Small intestine (tissue), 7 donors: ENCODE measurements around the gene TAS1R2. TPM values are rescaled to one million over a fixed set of nuclear protein-coding genes. Genes with fewer than 3 reads are reported as not detected.
"Not testable (repeated sequence)": the region's sequence is repeated elsewhere in the genome, so short reads cannot be mapped to it uniquely, and the experiment has no call there.

Experiments
- DNase-seq, 2 donors: peaks; one replicate each; pipeline versions ENCODE4 v3.0.0 to v3.0.0-alpha.2; 2013
- FAIRE-seq: peaks from 2 replicates; lab custom pipeline; 2012; peaks lifted over from hg19 to GRCh38; lab: Jason Lieb, UNC
- H3K27ac ChIP-seq, 3 donors: one replicate each; pipeline ENCODE4 v1.5.1; 2013; ENCODE audit warnings: low read length in 2 of 3, mild to moderate bottlenecking in 2 of 3, control low read depth in 1 of 3, inconsistent platforms in 1 of 3, low read depth in 1 of 3, moderate library complexity in 1 of 3
- H3K27me3 ChIP-seq, 3 donors: one replicate each; pipeline ENCODE4 v1.6.1; 2013; ENCODE audit warnings: low read length in 3 of 3, inconsistent platforms in 1 of 3; ENCODE audit not compliant: control insufficient read depth in 3 of 3, insufficient read depth in 3 of 3
- H3K36me3 ChIP-seq, 3 donors: one replicate each; pipeline ENCODE4 v1.6.1; 2013; ENCODE audit warnings: low read length in 3 of 3, inconsistent platforms in 1 of 3, low read depth in 1 of 3, mild to moderate bottlenecking in 1 of 3, moderate library complexity in 1 of 3; ENCODE audit not compliant: control insufficient read depth in 3 of 3, insufficient read depth in 2 of 3
- H3K4me1 ChIP-seq, 3 donors: one replicate each; pipeline ENCODE4 v1.6.1; 2013; ENCODE audit warnings: low read length in 2 of 3, inconsistent platforms in 1 of 3, low read depth in 1 of 3, mild to moderate bottlenecking in 1 of 3, moderate library complexity in 1 of 3; ENCODE audit not compliant: control insufficient read depth in 3 of 3, insufficient read depth in 2 of 3
- H3K4me3 ChIP-seq, 3 donors: one replicate each; pipeline ENCODE4 v1.5.1; 2013; ENCODE audit warnings: low read length in 3 of 3, control low read depth in 1 of 3, inconsistent platforms in 1 of 3, low read depth in 1 of 3, mild to moderate bottlenecking in 1 of 3, moderate library complexity in 1 of 3
- H3K9me3 ChIP-seq, 2 donors: one replicate each; pipeline ENCODE4 v1.6.1; 2013; ENCODE audit warnings: low read depth in 1 of 2, low read length in 1 of 2; ENCODE audit not compliant: control insufficient read depth in 2 of 2, insufficient read depth in 1 of 2
- WGBS, 3 donors: extraction: QIAGEN DNeasy Blood & Tissue Kit; methylation state at CpG; one replicate each; pipeline ENCODE4 v1.1.7; 2013; 5-methylcytosine and 5-hydroxymethylcytosine counted together
- polyA plus RNA-seq, 4 donors: library from polyadenylated mRNA; stranded (reverse) in 3 of 4; unstranded in 1 of 4; fragments of 200-250 nt in 3 of 4; fragments of 120-200 nt in 1 of 4; gene quantifications; one replicate each; pipeline versions ENCODE4 v1.2.1 to v1.2.3, GENCODE V29; 2013
- donor health status: healthy with polysubstance abuse.
- donor health status: control.
- donor health status: control.
- donor health status: Bipolar disorder and iron deficiency.
- donor health status: healthy.

TAS1R2 gene
- polyA plus RNA-seq, 4 donors, result not detected

DNA sequence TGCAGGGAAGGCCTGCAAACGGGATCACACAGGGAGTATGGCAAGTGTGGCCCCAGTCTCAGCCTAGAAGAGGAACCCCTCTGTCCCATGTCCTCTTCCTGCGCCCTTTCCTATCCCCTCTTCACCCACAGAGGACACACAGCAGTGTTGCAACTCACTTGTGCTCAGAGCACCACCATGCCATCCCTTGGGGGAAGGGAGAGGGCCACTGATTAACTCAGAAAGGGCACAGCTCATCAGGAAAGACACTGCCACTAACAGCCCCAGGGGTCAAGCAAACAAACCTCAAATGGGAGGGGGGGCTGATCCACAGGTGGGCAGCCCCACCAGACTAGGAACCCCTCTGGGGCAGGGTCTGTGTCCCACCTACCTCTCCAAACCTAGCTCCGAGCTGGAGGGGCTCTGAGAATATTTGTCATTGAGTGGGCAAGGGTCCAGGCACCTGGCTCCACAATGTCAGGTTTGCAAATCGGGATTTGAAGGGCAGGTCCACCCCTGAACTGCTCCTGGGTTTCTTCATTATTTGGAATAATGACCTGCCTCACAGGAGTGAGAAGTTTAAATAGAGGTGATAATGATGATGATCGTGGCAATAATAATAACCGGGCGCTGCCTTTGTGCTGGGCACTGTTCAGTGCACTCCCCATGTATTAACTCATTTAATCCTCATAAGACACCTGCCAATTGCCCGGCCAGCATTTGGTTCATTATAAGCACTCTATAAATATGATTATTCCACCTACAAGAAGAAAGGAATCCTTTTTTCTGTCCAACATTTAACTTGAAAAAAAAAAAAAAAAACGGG, 41.9 kb upstream of the TAS1R2 start:
- peaks cover 0 to 45% (median 0%) of the 10 kb centered on the region in 3 donors for H3K27me3 ChIP-seq
- H3K27ac ChIP-seq, result no peak overlapping the region
- peaks cover 0 to 10% (median 0%) of the 10 kb centered on the region in 3 donors for H3K4me1 ChIP-seq
- WGBS, 3 donors, result 34 to 52% (median 46%) methylated on average over 9 of the region's 9 CpGs
- no peaks in the 10 kb centered on the region for H3K9me3 ChIP-seq
- H3K36me3 ChIP-seq, result peaks cover 0 to 2% (median 0%) of the 10 kb centered on the region in 3 donors
- no peak for FAIRE-seq
- peak overlapping the region in 1 of 3 donors; percentile 53 for H3K4me3 ChIP-seq
- no peak for DNase-seq

DNA sequence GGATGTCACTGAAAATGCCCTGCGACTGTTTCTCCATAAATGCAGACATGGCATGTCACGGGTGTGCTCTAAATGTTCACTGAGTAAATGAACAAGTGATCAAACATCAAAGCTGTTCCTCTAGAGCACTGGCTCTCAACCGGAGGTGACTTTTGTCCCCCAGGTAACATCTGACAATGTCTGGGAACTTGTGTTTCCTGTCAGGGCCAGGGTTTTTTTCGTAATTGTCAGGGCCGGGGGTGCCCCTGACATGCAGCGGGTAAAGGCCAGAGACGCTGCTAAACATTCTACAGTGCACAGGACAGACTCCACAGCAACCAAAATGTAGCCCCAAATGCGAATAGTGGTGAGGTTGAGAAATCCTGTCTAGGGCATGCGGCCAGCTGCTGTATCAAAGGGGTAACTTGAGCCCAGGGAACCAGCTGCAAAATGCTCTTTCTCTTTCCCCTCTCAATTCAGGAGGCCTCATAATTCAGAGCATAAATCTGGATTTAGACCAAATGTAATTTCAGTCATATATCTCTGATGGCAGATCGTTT, 40.9 kb upstream of the TAS1R2 start:
- no peaks in the 10 kb centered on the region for H3K36me3 ChIP-seq
- peaks cover 0 to 49% (median 0%) of the 10 kb centered on the region in 3 donors for H3K27me3 ChIP-seq
- peak in 1 of 2 donors; percentile 8 for DNase-seq
- no peak overlapping the region for H3K27ac ChIP-seq
- 26 to 58% (median 39%) methylated on average over 10 of the region's 10 CpGs for WGBS, 3 donors
- peaks cover 0 to 10% (median 0%) of the 10 kb centered on the region in 3 donors for H3K4me1 ChIP-seq
- no peaks in the 10 kb centered on the region for H3K9me3 ChIP-seq
- H3K4me3 ChIP-seq, result no peak overlapping the region
- FAIRE-seq, result no peak

DNA sequence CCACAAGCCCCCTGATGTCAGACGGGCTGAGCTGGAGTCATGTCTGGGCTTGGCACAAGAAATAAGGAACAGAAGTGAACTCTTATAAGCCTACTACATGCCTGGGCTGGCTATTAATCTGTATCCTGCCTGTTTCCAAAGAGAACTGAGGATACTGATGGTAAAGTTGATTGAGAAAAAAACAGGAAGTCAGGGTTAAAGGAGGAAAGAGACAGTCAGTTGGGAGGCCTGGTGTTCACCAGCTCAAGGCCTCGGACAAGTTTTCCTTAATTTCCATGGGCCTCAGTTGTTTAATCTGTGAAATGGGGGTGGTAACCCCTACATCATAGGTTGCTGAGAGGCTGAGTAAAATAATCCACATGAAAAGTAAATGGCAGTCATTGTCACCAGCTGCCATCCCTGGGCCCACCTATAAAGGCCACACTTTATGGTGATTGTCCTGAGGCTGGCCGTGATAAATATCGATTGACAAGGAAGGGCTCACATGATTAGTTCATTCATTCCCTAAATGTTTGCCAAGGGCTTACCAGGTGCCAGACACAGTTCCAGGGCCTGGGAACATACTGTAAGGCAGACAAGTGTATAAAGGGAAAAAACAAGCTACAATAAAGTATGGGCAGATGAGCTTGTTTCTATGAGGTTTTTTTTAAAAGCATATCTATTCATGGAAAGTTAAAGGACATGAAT, 40.0 kb upstream of the TAS1R2 start:
- H3K27ac ChIP-seq, result no peak overlapping the region
- WGBS, 3 donors, result 52 to 80% (median 78%) methylated on average over 4 of the region's 4 CpGs
- no peaks in the 10 kb centered on the region for H3K36me3 ChIP-seq
- DNase-seq (no peak), FAIRE-seq (no peak)
- H3K9me3 ChIP-seq, result no peaks in the 10 kb centered on the region
- H3K4me3 ChIP-seq, result no peak overlapping the region
- H3K4me1 ChIP-seq, result peaks cover 0 to 10% (median 0%) of the 10 kb centered on the region in 3 donors
- peaks cover 0 to 58% (median 0%) of the 10 kb centered on the region in 3 donors for H3K27me3 ChIP-seq

DNA sequence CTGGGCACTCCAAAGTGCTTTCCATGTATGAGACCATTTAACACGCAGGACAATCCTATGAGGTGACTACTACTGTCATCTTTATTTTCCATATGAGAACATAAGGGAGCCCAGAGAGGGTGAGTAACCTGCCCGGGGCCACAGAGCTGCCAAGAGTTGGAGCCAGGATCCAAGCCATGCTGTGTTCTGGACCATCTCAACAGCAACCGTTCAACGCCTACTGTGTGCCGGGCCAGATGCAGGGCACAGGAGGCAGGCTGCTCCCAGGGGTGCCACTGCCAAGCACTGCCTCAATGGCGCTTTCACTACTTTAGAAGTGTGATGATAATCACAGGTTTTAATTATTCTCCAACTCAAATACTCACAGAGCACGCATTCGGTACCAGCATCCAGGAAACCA, 39.1 kb upstream of the TAS1R2 start:
- FAIRE-seq, result no peak
- no peak for DNase-seq
- WGBS, 3 donors, result 89 to 93% (median 90%) methylated on average over 8 of the region's 8 CpGs
- H3K36me3 ChIP-seq, result no peaks in the 10 kb centered on the region
- H3K27me3 ChIP-seq, result peaks cover 0 to 58% (median 0%) of the 10 kb centered on the region in 3 donors
- peaks cover 0 to 10% (median 0%) of the 10 kb centered on the region in 3 donors for H3K4me1 ChIP-seq
- H3K27ac ChIP-seq, result no peak overlapping the region
- H3K9me3 ChIP-seq, result no peaks in the 10 kb centered on the region
- no peak overlapping the region for H3K4me3 ChIP-seq

DNA sequence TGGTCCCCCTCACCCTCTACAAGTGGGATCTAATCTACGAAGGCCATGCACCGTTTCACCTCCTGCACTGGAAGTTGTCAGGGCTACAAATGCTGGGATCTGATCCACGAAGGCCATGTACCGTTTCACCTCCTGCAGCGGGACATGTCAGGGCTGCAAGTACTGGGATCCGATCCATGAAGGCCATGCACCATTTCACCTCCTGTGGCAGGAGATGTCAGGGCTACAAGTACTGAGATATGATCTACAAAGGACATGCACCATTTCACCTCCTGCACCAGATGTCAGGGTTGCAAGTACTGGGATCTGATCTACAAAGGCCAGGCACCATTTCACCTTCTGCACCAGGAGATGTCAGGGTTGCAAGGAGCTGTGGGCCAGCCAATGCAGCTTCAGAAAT, 35.9 kb upstream of the TAS1R2 start:
- Histone ChIP-seq H3K4me3 (no peak overlapping the region), H3K36me3 (no peaks in the 10 kb centered on the region), H3K4me1 (peaks cover 0 to 2% (median 0%) of the 10 kb centered on the region in 3 donors), H3K27ac (no peak overlapping the region), H3K27me3 (peaks cover 0 to 43% (median 0%) of the 10 kb centered on the region in 3 donors), H3K9me3 (no peaks in the 10 kb centered on the region)
- 94 to 96% (median 95%) methylated on average over 6 of the region's 6 CpGs for WGBS, 3 donors
- FAIRE-seq (no peak), DNase-seq (no peak)

DNA sequence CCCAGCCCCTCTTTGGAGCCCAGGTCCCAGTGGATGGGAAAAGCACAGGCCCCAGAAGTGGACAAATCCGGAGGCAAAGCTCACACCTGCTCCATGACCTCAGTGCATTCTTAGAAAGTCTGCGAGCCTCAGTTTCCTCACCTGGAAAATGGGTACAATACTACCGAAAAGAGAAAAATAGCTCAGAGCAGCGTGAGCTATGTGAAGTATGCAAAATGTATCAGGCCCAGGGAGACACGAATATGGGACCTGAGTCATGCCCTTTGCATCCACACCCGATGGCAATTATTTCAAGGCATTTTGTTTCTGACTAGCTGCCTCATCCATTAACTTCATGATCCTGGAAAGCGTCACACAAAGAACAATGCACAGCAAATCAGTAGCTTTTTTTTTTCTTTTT, 33.7 kb upstream of the TAS1R2 start:
- Histone ChIP-seq H3K9me3 (no peaks in the 10 kb centered on the region), H3K4me3 (no peak overlapping the region), H3K36me3 (no peaks in the 10 kb centered on the region), H3K4me1 (no peaks in the 10 kb centered on the region), H3K27ac (no peak overlapping the region), H3K27me3 (peaks cover 0 to 28% (median 0%) of the 10 kb centered on the region in 3 donors)
- WGBS, 3 donors, result 89 to 93% (median 93%) methylated on average over 7 of the region's 7 CpGs
- DNase-seq (no peak), FAIRE-seq (no peak)

DNA sequence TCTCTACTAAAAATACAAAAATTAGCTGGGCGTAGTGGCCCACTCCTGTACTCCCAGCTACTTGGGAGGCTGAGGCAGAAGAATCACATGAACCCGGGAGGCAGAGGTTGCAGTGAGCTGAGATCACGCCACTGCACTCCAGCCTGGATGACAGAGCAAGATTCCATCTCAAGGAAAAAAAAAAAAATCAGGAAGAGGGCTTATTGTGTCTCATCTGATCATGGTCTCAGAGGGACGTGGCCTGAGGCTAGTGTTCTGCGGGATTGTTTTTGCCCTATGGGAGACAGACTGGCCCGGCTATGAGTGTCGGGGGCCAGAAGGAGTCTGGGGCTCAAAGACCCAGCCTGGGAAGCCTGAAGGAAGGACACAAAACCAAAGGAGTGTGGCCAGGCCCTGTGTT, 32.4 kb upstream of the TAS1R2 start:
- H3K4me1 ChIP-seq, FAIRE-seq, DNase-seq, H3K9me3 ChIP-seq, H3K4me3 ChIP-seq, H3K36me3 ChIP-seq, H3K27ac ChIP-seq: not testable (repeated sequence)
- peaks cover 0 to 28% (median 0%) of the 10 kb centered on the region in 3 donors for H3K27me3 ChIP-seq
- WGBS, 3 donors, result 87 to 93% (median 92%) methylated on average over 7 of the region's 7 CpGs

DNA sequence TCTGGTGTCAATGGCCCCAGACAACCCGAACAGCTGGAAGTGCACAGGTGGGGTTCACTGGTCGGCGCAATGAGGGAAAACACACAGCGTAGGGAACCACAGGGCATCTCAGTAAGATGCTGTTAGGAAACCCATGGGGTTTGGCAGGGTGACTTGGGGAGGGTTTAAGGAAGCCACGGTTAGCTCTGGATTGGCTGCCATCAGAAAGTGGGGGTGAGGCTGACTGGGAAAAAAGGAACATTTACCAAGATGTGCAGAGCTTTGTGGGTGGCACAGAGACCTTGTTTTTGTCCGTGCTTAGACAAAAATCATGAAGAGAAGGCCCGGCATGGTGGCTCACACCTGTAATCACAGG, 31.9 kb upstream of the TAS1R2 start:
- FAIRE-seq (no peak), DNase-seq (no peak)
- Histone ChIP-seq H3K36me3 (no peaks in the 10 kb centered on the region), H3K4me1 (no peaks in the 10 kb centered on the region), H3K27me3 (peaks cover 0 to 28% (median 0%) of the 10 kb centered on the region in 3 donors), H3K27ac (no peak overlapping the region), H3K9me3 (no peaks in the 10 kb centered on the region), H3K4me3 (no peak overlapping the region)
- 88 to 95% (median 91%) methylated on average over 7 of the region's 7 CpGs for WGBS, 3 donors
